Astrocyte (in vitro differentiated cells and primary cell): ENCODE data around the gene R3HDML.

Experiments used
- EZH2 ChIP-seq: IDR thresholded peaks from 2 replicates; pipeline ENCODE4 v1.6.1; 2012; ENCODE audit warnings: mild to moderate bottlenecking, low read length, inconsistent platforms; ENCODE audit not compliant: insufficient read depth
- TF ChIP-seq, protein P1 (sequence below): IDR thresholded peaks from 2 replicates; pipeline ENCODE4 v1.5.1; 2011; ENCODE audit warnings: low read depth, mild to moderate bottlenecking, inconsistent platforms, low read length, moderate library complexity; ENCODE audit not compliant: insufficient read depth

DNA sequence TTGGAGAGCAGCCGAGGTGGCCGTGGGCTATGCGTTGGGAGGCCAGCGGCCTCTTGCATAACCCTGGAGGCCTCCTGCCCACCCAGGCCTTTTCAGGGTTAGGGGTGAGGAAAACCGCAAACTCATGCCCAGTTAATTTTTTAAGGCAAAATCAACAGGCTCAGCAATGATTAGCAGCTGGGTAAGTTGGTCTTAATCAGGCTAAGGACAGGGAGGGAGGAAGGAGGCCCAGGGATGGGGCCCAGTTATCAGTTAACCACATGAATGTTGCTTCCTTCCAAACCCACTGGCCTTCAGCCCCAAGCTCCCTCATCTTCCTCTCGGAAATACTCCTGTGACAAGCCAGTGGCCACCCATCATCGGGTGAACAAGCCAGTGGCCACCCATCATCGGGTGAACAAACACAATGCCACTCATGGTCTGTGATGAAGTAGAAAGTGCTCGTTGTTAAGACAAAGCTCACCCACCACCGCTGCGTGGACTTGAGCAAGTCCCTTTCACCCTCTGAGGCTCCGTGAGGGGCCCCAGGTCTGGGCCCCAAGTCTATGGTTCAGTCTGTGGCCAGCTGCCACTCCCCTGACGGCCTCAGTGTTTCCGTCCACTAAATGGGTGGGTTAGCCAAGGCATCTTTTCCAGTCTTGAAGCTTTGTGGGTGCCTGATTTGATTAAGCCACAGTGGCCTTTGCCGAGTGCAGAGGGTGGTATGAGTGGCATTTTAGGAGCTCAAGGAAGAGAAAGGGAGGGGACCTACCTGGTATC is 58.0 kb downstream of the R3HDML start:
- TF ChIP-seq, protein P1, sequence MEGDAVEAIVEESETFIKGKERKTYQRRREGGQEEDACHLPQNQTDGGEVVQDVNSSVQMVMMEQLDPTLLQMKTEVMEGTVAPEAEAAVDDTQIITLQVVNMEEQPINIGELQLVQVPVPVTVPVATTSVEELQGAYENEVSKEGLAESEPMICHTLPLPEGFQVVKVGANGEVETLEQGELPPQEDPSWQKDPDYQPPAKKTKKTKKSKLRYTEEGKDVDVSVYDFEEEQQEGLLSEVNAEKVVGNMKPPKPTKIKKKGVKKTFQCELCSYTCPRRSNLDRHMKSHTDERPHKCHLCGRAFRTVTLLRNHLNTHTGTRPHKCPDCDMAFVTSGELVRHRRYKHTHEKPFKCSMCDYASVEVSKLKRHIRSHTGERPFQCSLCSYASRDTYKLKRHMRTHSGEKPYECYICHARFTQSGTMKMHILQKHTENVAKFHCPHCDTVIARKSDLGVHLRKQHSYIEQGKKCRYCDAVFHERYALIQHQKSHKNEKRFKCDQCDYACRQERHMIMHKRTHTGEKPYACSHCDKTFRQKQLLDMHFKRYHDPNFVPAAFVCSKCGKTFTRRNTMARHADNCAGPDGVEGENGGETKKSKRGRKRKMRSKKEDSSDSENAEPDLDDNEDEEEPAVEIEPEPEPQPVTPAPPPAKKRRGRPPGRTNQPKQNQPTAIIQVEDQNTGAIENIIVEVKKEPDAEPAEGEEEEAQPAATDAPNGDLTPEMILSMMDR: no peak
- no peak for TF ChIP-seq EZH2
